22Rv1 (cell line): Measurements from ENCODE around the gene LNX2.

Experiments
- H3K27ac ChIP-seq: fragments of 450-650 bp; 2 replicates; pipeline ENCODE4 v1.5.1; 2017
- CTCF ChIP-seq: fragments of 450-650 bp; IDR thresholded peaks from 2 replicates; pipeline ENCODE4 v1.5.1; 2017; ENCODE audit warnings: mild to moderate bottlenecking
- ZFX ChIP-seq: fragments of 450-650 bp; IDR thresholded peaks from 2 replicates; pipeline ENCODE4 v1.6.1; 2017; ENCODE audit warnings: antibody characterized with exemption, borderline replicate concordance

Gene LNX2

DNA sequence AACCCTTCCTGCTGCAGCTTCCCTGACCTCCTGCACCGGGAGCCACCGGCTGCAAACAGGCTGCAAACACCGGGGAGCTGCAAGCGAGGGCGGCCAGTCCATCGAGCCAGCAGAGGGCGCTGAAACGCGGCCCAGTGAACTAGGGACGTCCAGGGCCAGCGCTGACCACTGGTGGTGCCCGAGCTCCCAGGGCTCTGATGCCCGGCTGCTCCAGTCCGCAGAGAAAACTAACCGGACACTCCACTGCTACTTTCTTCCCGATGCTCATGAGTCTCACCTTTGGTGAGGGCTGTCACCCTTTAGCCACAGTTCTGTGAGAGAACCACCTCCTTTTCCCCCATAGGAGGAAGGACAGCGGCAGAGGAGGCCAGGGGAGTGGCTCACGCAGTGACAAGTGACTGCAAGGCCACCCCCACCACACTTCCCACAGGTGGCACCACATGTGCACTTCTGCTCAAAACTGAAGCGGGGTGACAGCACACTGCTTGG lies 87.1 kb downstream of the LNX2 start:
- TF ChIP-seq CTCF (peak; percentile 97), ZFX (no peak)

DNA sequence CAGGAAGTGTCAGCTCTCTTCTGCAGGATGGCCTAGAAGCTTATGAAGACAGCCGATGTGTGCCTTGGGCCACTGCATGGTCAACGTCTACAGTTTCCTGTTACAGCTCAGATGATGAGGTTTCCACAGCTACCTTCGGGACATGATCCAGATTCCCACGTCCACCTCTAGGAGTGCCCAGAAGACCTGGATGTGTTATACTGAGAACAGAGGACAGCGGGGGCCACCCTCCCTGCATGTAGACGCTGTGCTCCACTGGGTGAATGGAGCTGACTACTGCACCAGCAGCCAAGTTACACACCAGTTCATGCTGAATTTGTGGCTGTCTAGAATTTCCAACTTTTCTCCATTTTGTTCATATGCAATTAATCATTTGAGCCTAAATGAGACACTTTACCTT lies 91.4 kb downstream of the LNX2 start:
- H3K27ac ChIP-seq = no peak overlapping the region
- TF ChIP-seq CTCF (no peak), ZFX (no peak)

More for the DNA sequence above, 87.1 kb downstream of the LNX2 start:
- H3K27ac ChIP-seq = no peak overlapping the region

GRCh38 chr13:27526516-27526915 lies 93.8 kb downstream of the LNX2 start:
- no peak overlapping the region for H3K27ac ChIP-seq
- no peak for TF ChIP-seq ZFX
- no peak for TF ChIP-seq CTCF

GRCh38 chr13:27524981-27525975 lies 95.1 kb downstream of the LNX2 start:
- H3K27ac ChIP-seq = no peak overlapping the region
- TF ChIP-seq CTCF (no peak), ZFX (no peak)

DNA sequence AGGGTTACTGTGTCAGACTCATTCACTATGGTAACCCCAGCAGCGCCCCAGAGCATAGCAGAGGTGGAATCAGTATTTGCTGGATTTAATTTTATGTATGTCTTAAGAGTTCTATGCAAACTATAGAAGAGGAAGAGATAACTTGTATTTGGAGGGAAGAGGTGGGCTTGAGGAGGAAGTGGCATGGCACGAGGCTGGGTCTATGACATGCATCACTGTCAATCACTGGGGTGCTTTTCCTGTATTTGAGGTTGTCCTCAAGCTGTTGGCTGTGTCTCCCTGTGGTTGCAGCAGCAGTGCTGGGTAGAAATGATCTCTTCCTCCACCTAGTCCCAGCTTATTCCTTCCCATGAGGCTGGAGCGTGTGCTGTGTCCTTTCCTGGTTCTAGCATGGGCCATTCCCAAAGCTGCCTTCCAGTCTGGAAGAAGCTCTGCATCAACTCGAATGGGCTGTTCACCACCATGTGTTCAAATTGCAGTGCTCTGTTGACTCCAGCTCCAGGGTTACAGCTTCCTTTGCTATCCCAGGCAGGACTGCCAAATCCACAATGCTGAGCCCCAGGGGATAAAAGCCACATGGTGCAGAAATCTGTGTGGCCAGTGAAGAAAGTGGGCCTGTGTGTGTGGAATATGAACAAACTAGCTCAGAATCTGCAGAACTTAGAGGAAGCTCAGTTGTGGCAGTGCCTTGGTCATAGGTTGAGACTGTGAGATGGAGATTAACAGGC lies 96.8 kb downstream of the LNX2 start:
- no peak overlapping the region for H3K27ac ChIP-seq
- TF ChIP-seq CTCF (no peak), ZFX (no peak)

- H3K27ac ChIP-seq = no peak overlapping the region
- TF ChIP-seq ZFX (no peak), CTCF (no peak)
Observed at GRCh38 chr13:27522847-27523246, 97.5 kb downstream of the LNX2 start.
